IPS DF 19.7 (cell line): ENCODE data around the gene PCDHA1.

Source experiments
- DNase-seq: peaks from one replicate; pipeline ENCODE4 v3.0.0-alpha.2; 2013; ENCODE audit warnings: low read depth, low spot score

Gene PCDHA1

GRCh38 chr5:140988100-140988499 is 202.2 kb downstream of the PCDHA1 start:
- DNase-seq: no peak

DNA sequence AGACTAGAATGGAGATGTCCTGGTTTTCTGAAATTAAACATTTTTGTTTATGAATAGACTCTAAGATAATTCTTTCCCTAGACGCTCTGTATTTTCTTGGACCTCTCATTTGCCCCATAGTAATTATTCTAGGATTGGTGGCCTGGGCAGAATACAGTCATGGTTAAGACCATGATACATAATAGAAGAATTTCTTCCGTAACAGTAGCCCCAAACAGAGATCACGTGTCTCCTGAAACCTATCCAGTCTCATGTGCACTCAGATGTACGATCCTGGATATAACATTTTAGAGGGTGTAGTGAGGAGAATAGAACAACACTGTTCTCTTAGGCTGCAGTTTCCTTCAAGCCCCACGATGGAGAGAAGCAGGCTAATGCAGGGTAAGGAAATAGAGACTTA is 202.7 kb downstream of the PCDHA1 start:
- DNase-seq: no peak

DNA sequence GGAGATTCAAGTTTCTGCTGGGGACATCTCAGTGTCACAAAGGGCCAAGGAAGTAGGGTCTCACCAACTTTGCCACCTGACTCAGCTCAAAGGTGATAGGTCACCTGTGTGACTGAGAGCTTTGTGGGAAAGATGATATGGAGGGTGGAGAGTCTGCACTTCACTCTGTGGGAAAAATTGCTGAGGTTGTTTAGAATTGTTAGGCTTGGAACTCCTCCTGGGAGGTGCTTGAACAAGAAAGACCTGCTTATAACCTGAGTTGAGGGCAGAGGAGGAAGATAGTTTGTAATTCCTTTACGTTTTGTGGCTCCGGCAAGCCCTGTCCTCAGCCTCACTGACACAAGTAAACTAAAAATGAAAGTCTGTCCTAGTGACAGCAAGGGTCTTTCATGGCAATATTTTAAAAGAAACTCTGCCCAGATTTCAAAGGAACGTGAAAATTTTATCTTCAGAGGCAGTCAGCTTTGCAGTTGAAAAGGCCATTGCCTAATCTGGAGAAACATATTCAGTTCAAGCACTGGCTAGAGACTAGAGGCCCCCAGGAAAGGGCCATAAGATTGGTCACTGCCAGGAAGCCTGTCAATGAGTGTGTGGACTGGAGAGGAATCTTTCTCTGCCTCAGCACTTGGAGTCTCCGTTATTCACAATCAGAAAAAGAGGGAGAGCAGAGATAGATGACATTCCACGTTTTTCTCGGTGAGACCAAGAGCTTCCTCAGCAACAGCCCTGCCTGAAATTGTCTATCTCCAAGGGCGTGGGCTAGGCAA is 203.5 kb downstream of the PCDHA1 start:
- DNase-seq: no peak

GRCh38 chr5:140992828-140993227 is 206.9 kb downstream of the PCDHA1 start:
- no peak for DNase-seq

DNA sequence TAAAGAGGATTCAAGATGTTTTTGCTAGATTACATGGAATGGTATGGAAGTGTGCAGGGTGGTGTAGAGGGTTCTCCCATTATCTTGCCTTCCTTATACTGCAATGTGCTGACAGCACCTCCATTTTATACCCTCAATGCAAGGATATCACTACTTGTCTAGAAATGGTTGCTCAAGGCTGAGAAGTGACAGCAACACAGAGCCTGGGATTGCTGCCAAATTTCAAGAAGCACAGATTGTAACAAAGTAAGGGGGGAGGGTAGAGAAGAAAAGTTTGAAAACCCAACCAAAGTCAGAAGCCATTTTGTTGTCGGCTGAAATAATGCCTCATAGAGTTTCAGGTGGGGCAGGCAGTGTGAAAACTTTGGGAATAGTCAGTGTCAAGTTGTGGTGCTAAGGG is 210.1 kb downstream of the PCDHA1 start:
- DNase-seq: no peak

GRCh38 chr5:140998921-140999410 is 213.0 kb downstream of the PCDHA1 start:
- no peak for DNase-seq

DNA sequence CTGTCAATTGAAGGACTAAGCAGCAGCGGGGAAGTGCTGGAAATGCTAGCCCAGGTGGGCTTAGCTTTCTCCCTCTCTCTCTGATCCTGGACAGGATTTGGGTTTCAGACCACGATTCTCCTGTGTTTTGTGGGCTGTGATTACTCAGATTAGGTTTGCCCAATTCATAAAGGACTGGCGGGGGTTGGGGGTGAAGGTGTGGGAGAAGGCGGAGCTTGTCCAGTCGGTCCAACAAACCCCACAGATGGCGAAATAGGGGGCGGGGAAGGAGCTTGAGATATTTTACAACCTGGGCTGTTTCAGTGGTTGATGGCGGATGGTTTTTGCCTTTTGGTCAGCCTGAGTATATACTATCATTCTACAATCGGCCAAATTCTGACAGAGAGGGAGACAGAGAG is 215.5 kb downstream of the PCDHA1 start:
- DNase-seq: no peak

DNA sequence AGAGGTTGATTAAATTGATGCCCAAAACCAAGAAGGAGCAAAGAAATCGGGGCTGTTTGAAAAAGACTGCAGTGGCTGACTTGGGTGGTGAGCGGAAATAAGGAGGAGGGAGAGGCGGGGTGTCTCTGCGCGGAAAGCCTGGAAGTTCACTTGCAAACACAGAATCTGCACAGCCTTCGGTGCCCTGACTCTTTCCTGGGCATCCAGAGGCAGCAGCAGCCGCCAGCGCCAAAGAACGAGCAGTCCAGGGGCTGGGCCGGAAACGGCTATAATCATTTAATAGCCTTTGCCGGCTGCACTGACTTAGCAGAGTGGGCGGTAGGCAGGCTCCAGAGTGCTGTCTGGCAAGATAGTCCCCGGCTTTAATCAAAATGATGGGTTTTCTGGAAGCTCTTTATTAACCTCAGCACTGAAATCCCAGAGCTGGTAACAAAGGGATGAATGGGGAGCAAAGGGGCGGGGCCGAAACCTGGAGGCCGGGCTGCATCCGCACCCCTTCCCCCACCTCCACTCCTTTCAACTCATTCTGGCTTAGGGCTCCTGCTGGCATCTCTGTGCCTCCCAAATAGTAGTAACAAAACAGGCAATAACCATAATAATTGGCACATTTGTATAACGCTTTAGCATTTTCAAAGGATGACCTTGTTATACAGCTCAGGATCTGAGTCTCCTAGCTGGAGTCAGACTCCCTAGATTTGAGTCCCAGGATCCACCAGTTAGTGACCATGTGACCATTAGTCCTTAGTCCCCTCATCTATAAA is 216.1 kb downstream of the PCDHA1 start:
- peak; percentile 88 for DNase-seq

- DNase-seq: no peak
Measured at GRCh38 chr5:141002605-141002965, 216.6 kb downstream of the PCDHA1 start.

DNA sequence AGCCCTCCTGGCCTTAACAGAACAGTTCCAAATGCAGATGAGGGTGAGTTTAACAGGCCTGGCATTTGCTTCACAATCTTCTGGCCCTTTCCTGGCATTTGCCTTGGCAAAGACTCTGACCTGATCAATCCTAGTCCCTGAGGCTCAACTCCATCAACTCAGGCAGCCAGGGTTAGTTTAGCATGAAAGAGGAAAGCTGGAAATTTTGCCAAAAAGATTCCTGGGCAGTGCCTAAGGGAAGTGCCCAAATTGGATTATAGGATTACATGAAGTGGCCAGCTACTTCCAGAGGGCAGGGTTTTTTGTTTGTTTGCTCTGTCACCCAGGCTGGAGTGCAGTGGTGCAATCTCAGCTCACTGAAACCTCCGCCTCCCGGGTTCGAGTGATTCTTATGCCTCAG is 217.1 kb downstream of the PCDHA1 start:
- DNase-seq: no peak

DNA sequence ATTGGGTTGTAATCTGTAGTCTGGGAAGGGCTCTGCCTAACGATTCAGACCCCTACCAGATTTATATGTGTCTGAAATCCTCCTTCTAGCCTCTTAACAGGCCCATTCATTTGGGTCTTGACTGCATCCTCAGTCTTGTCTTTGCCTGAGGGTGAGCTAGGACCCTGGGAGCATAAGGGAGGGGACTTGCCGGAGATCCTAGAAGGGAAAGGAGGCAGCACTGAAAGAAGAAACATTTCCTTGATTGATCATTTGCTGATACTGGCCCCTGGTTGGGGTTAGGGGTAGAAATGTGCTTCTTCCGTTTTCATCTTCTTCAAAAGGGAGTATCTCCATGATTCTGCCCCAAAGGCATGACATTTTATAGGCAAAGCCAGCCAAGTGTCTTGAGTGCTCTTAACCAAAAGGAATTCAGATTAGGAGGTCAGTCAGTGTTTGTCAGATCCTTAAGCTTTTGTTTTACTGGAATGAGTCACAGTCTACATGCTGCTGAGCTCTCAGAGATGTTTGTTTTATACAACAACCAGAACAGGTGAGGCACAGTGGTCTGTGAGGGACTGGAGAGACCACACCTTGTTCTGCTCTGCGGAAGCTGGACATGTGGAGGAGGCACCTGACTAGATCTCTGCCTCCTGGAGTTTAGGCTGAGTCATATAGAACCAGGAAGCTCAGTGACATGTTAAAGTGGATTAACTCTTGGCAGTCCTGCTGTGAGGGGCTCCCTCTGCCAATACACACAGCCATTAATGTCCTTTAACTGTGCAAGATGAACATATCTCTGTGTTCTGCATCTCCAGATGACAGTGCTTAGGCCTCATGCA is 218.1 kb downstream of the PCDHA1 start:
- peak; percentile 89 for DNase-seq

- DNase-seq: no peak
Measured at GRCh38 chr5:141007791-141008190, 221.9 kb downstream of the PCDHA1 start.

DNA sequence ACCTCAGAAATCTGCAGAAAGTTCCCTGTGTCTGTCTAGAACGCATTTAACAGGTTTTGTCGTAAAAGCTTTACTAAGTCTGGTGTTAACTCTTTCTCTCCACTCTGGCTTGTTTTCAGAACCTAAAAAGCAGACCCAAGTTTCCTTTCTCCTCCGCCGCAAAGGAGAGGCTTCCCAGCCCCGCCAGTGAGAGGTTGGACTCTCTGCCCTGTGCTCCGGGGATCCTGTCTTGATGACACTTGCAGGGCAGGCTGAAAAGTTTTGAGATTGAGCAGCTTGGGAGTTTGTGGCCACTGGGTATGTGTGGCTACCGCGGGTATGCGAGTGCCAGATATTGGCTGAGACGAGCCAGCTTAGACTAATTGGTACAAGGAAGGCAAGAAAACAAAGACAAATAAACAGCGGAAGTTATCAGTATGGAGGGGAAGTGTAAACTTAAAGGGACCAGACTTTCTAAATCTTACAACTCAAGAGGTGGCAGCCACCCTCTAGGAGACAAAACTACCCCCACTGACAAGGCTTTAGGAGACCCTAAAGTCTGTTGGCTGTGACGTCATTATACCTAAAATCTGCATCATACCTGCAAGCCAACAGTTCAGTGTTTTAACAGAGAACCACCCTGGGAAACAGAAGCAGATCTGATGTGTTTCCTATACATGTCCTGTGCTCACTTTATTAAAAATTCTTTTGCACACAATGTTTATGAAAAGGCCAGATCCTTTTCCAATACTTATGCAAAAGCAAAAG is 224.3 kb downstream of the PCDHA1 start:
- no peak for DNase-seq

GRCh38 chr5:141017943-141018342 is 232.0 kb downstream of the PCDHA1 start:
- no peak for DNase-seq

- no peak for DNase-seq
Measured at GRCh38 chr5:141022384-141022783, 236.4 kb downstream of the PCDHA1 start.

GRCh38 chr5:141031006-141031405 is 245.1 kb downstream of the PCDHA1 start:
- DNase-seq: no peak

DNA sequence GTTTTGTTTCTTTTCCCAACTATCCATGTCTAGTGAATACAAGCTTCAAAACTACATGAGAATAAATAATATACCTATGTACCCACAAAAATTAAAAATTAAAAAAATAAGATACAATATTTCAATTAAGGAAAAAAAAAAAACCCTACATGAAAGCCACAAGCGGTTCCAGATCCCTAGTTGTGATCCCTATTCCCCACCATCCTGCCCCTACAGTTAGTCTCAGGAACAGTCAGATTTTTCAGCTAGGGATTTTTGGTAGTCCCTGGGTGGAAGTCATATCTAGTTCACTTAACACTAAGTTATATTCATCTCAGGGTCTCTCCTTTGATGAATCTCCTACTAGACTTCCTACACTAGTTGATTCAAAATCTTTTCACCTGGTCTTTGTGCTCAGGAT is 246.7 kb downstream of the PCDHA1 start:
- no peak for DNase-seq

DNA sequence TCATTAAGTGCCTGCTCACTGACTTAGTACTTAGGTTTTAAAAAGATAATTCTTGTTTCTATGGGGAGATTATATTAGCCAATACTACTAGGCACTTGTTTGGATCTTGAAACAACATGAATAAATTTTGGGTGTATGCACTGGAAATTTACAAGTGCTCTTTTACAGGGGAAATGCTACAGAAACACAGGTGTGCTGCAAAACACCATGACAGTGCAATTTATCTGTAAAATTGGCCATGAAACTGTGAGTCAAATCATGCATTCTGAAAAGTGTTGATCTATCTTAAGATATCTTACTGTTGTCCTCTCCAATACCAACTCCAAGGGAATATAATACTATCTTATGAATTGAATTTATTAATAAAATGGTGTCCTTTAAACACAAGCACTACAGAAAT is 253.1 kb downstream of the PCDHA1 start:
- no peak for DNase-seq

GRCh38 chr5:141039517-141039916 is 253.6 kb downstream of the PCDHA1 start:
- DNase-seq: no peak

DNA sequence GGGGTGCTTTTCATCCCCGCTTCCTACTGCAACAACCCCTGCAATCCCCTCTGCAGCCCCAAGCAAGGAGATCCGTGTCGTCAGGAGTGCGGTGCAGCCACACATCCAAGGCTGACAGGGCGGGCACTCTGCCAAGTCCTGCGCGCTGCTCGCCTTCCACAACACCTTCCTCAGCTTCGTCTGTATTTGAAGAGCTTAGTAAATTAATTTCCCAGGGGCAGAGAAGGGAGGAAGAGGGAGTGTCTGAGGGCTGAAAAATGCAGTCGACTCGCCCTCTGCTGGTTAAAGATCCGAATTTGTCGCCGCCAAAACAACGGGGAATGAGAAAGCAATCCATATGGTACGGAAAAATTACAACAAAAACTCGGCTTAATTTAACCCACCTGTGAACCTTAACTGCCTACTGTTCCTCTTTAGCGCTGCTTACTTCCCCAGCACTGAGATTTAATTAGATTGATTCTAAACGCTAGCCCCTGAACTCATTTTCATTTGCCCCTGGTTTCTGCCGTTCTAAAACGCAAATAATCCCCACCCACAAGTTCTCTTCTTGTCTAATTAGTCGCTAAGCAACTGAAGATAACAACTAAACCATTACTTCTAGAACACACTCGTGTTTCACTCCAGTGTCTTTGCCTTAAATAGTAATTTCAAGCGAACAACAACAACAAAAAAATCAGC is 254.3 kb downstream of the PCDHA1 start:
- DNase-seq: peak; percentile 78
